GM12872 (cell line): ENCODE results near the gene BUB1B.

ENCODE experiments used
- TF ChIP-seq, protein P1 (sequence below): IDR thresholded peaks from 3 replicates; pipeline ENCODE4 v1.5.1; 2011; ENCODE audit warnings: low read depth, mild to moderate bottlenecking, low read length, moderate library complexity; ENCODE audit not compliant: insufficient read depth

The BUB1B gene

DNA sequence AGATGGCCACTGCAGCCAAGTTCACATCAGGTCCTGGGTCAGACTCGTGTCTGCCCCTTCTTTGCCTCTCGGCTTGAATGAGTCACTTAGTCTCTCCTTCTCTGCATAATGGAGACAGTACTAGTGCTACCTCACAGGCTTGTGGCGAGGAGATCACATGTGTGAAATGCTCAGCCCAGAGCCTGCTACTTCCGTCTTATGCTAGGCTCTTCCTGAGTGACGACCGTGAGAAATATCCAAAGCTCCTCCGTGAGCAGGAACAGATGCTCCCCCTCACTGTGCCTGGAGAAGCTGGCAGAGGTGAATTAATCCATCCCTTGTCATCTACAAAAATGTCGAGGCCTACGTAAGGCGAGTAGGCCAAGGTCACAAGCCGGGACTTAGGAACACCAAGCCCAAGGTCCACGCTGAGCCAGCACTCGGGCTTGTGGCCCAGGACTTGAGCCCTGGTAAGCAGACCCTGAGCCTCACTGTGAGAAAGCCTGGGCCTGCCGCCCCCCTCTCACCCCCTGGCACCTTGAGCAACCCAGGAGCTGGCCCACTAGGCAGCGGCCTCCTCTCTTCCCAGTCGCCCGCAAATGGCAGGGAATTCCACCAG lies 95.9 kb downstream of the BUB1B start:
- TF ChIP-seq, protein P1, sequence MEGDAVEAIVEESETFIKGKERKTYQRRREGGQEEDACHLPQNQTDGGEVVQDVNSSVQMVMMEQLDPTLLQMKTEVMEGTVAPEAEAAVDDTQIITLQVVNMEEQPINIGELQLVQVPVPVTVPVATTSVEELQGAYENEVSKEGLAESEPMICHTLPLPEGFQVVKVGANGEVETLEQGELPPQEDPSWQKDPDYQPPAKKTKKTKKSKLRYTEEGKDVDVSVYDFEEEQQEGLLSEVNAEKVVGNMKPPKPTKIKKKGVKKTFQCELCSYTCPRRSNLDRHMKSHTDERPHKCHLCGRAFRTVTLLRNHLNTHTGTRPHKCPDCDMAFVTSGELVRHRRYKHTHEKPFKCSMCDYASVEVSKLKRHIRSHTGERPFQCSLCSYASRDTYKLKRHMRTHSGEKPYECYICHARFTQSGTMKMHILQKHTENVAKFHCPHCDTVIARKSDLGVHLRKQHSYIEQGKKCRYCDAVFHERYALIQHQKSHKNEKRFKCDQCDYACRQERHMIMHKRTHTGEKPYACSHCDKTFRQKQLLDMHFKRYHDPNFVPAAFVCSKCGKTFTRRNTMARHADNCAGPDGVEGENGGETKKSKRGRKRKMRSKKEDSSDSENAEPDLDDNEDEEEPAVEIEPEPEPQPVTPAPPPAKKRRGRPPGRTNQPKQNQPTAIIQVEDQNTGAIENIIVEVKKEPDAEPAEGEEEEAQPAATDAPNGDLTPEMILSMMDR, result no peak

DNA sequence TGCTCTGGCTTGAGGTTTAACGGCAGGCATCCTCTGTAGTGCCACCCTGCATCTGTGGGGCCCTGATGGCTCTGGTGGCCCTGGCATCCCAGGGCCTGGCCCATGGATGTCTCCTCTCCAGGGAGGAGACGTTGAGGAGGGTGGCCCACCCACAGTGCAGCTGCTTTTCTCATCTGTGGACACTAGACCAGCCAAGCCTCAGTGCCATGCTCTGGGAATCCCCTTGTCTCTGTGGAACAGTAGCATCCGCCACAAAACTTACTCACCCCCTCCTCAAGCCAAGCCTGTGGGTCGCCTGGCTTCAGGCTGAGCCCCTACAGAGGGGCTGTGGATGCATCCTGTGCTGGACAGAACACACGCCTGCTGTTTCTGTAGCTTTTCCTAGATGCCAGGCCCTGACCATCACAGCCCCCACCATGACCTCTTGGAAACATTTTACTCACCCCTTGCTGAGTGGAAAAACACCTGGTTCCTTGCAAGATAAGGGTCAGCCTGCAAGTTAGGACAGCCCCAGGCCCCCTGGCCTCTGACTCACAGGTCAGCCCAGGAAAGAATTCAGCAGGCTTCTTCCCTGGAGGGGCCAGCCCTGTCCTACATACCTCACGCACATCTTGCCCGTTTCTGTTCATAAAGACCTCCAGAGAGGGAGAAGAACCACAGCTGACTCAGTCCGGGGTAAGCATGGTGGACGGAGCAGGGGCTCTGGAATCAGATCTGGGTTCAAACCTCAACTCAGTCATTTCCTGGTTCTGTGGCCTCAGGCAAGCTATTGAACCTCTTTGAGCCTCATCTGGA lies 97.0 kb downstream of the BUB1B start:
- TF ChIP-seq, protein P1, result no peak

DNA sequence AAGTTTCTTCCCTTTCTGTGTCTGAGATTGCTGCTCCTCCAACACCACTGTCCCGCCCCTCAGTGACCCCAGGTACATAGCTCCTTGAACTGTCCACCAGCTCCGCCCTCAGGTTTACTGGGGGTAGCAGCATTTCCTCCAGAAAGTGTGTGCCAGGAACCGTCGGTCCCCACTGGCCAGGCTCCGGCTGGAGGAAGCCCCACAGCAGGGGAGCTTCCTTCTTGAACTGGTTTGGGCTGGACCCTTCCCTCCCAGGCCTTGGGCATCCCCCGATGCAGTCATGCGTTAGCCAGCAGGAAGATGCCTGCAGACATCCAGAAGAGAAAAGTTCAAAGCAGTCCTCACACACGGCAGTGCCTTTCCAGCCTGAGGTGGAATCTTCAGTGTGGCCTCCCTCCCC lies 97.7 kb downstream of the BUB1B start:
- TF ChIP-seq, protein P1, result no peak

DNA sequence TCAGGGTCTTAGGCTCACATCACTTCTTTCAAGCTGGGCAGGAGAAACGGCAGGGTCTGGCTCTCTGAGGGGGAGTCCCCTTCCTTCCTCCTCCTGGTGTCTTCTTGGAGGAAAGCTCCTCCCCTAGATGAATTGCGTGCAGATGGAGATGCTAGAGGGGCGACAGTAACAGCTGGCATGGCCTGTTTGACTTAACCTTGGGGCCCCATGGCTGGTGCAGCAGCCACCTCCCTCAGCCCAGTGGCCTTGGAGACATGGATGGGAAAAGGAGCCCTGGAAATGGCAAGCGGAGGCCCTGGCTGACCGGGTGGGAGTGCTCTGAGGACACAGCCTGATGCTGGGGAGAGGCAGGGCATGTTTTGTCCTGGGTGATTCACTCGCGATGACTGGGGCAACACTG lies 98.2 kb downstream of the BUB1B start:
- TF ChIP-seq, protein P1, result no peak

DNA sequence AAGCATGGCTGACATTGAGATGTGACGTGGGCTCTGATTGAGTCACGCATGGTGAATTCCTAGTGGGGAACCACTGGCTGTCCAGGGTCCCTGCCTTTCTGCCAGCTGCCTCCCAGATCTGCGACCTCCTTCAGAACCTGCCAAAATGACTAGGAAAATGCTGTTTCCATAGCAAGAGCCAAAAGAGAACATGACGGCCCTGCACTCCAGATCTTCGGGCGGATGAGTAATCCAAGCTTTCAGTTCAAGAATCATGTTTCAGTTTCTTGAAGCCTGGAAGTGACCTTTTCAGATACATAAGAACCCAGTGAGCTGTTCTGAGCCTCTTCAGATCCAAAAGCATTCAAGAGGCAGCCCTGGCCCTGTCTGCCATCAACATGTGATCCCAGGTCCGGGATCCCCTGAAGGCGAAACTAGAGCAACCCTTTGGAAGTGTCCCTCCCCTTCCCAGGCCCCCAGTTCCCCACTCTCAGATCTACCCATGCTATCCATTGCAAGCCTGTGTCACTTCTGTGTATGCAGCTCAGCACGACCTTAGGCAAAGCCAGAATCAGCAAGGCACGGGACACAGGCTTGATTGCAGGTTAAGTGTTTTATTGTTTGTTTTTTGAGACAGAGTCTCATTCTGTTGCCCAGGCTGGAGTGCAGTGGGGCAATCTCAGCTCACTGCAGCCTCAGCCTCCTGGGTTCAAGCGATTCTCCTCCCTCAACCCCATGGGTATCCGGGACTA lies 102.3 kb downstream of the BUB1B start:
- TF ChIP-seq, protein P1, result no peak

DNA sequence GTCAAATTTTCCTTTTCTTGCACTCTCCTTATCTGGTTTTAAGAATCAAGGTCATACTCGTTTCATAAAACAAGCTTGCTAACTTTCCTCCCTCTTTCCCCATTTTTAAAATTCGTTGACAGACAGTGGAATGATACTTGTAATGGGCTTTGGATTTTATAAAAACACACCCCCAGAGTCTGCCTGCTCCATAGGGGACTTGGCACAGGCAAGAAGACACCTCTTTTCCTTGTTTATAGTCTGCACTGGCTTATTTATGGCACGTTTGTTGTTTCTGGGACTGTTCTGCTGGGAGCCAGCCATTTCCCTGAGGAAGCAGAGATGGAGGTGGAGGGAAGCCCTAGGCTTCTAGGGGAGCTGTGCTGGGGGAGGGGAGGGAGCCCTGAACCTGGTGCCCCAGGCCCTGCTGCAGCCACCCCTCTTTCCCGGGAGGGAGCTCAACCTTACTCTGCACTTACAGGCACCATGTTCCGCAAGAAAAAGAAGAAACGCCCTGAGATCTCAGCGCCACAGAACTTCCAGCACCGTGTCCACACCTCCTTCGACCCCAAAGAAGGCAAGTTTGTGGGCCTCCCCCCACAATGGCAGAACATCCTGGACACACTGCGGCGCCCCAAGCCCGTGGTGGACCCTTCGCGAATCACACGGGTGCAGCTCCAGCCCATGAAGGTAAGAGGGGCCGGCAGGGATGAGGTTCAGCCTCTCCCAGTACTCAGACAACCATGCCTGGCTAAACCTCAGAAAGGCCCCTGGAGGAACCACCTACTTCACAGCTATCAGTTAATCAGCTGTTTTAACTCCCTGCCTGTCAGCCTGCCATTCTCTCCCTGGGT lies 103.7 kb downstream of the BUB1B start:
- TF ChIP-seq, protein P1, result no peak
